Kidney (tissue), 14 donors: ENCODE results near the gene USP21. TPM values are rescaled to one million over a fixed set of nuclear protein-coding genes. Genes with fewer than 3 reads are reported as not detected.

Experiments used
- DNase-seq, 5 donors: peaks; one replicate each; pipeline ENCODE4 v3.0.0-alpha.2; 2013 to 2020
- FAIRE-seq: peaks from 2 replicates; lab custom pipeline; 2012; peaks lifted over from hg19 to GRCh38; lab: Jason Lieb, UNC
- H3K27ac ChIP-seq, 2 donors: one replicate each; pipeline ENCODE4 v1.7.0; 2013; ENCODE audit warnings: low read depth in 2 of 2, low read length in 2 of 2, inconsistent platforms in 1 of 2
- H3K27me3 ChIP-seq: one replicate; pipeline ENCODE4 v1.7.1; 2013; ENCODE audit warnings: low read length, inconsistent platforms; ENCODE audit not compliant: control insufficient read depth, insufficient read depth
- H3K36me3 ChIP-seq, 3 donors: one replicate each; pipeline versions ENCODE4 v1.7.0 to v1.7.1; 2013; ENCODE audit warnings: low read length in 3 of 3, control low read depth in 1 of 3, inconsistent platforms in 1 of 3; ENCODE audit not compliant: insufficient read depth in 3 of 3, control insufficient read depth in 2 of 3
- H3K4me1 ChIP-seq, 3 donors: one replicate each; pipeline versions ENCODE4 v1.7.0 to v1.7.1; 2013; ENCODE audit warnings: low read length in 3 of 3, inconsistent platforms in 1 of 3, low read depth in 1 of 3; ENCODE audit not compliant: control insufficient read depth in 2 of 3, insufficient read depth in 2 of 3
- H3K4me3 ChIP-seq, 3 donors: one replicate each; pipeline versions ENCODE4 v1.7.0 to v1.8.1; 2013; ENCODE audit warnings: low read length in 3 of 3, control low read depth in 1 of 3, inconsistent platforms in 1 of 3
- H3K9ac ChIP-seq, 3 donors: one replicate each; pipeline versions ENCODE4 v1.7.0 to v1.7.1; 2013; ENCODE audit warnings: low read length in 3 of 3, control low read depth in 1 of 3, inconsistent platforms in 1 of 3
- H3K9me3 ChIP-seq, 3 donors: one replicate each; pipeline versions ENCODE4 v1.7.0 to v1.7.1; 2013; ENCODE audit warnings: low read length in 3 of 3, control low read depth in 1 of 3, inconsistent platforms in 1 of 3; ENCODE audit not compliant: control insufficient read depth in 2 of 3, insufficient read depth in 1 of 3
- CTCF ChIP-seq: IDR thresholded peaks from 3 replicates; pipeline ENCODE4 v1.5.1; 2012; ENCODE audit warnings: mild to moderate bottlenecking, moderate library complexity, borderline replicate concordance; ENCODE audit not compliant: insufficient read depth; ENCODE audit errors: extremely low read depth
- intact Hi-C: fragments of 100-400 bp; cut with DNase I; formaldehyde crosslinking; loops from one replicate; pipeline ENCODE4 v1.11.1; 2022
- polyA plus RNA-seq: library from polyadenylated mRNA; stranded (reverse); fragments of 350-450 nt; fragmentation: Illumina TruSeq; extraction: RNeasy Lipid Tissue Mini Kit (QIAGEN cat#74804); gene quantifications from one replicate; pipeline ENCODE4 v1.2.3, GENCODE V29; 2014; ENCODE audit warnings: low read depth, low replicate concordance; ENCODE audit not compliant: insufficient read depth
- total RNA-seq: library from RNA; stranded (reverse); fragmentation: NEBNext Ultra II Directional; extraction: Animal tissue kit (Norgen Biotek cat#: 25700); gene quantifications from one replicate; pipeline ENCODE4 v1.2.1, GENCODE V29; 2021
- donor health status: control.
- donor health status: control.
- donor health status: control.
- donor health status: control.
- donor health status: control.
- donor health status: DM: yes; HTN: yes; CAD: no.
- donor health status: Normal renal cell carcinoma (clear cell type).

The USP21 gene
- total and polyA plus RNA-seq, 2 donors from 2014 or later = 26.3 to 27.7 TPM

GRCh38 chr1:161163793-161164192 lies 4.5 kb downstream of the USP21 start:
- FAIRE-seq = no peak

GRCh38 chr1:161164901-161165610 lies 5.8 kb downstream of the USP21 start:
- Histone ChIP-seq H3K4me3 (peak overlapping the region in 2 of 3 donors; percentile 91 to 94), H3K4me1 (peaks cover 0 to 18% (median 5%) of the 10 kb centered on the region in 3 donors), H3K9ac (peak overlapping the region; percentile 77 to 86 (median 85)), H3K27ac (peak overlapping the region in 1 of 2 donors; percentile 92), H3K27me3 (no peaks in the 10 kb centered on the region), H3K9me3 (no peaks in the 10 kb centered on the region), H3K36me3 (peaks cover 4 to 23% (median 4%) of the 10 kb centered on the region in 3 donors)
- intact Hi-C loops = no loop called here
- DNase-seq = peak in 2 of 5 donors; percentile 45 to 47
- FAIRE-seq = no peak
- TF ChIP-seq CTCF = no peak

More at GRCh38 chr1:161163793-161164192, 4.5 kb downstream of the USP21 start:
- H3K27ac ChIP-seq = no peak overlapping the region
- no peak for DNase-seq
- peaks cover 0 to 23% (median 9%) of the 10 kb centered on the region in 3 donors for H3K4me1 ChIP-seq
- intact Hi-C loops = no loop called here
- H3K4me3 ChIP-seq = no peak overlapping the region
- no peaks in the 10 kb centered on the region for H3K9me3 ChIP-seq
- no peak for TF ChIP-seq CTCF
- H3K27me3 ChIP-seq = no peaks in the 10 kb centered on the region
- peaks cover 4 to 14% (median 4%) of the 10 kb centered on the region in 3 donors for H3K36me3 ChIP-seq
- H3K9ac ChIP-seq = no peak overlapping the region

- H3K27me3 ChIP-seq = no peaks in the 10 kb centered on the region
- peaks cover 6 to 30% (median 9%) of the 10 kb centered on the region in 3 donors for H3K36me3 ChIP-seq
- peak within 1 kb of the TSS; percentile 69 to 92 for H3K27ac ChIP-seq
- peak; percentile 14 for TF ChIP-seq CTCF
- no peaks in the 10 kb centered on the region for H3K9me3 ChIP-seq
- FAIRE-seq (peak; percentile 92), DNase-seq (peak; percentile 97 to 99 (median 98))
- peak within 1 kb of the TSS; percentile 88 to 94 (median 91) for H3K4me3 ChIP-seq
- intact Hi-C loops = no loop called here
- peak within 1 kb of the TSS; percentile 77 to 91 (median 90) for H3K9ac ChIP-seq
- H3K4me1 ChIP-seq = peaks cover 0 to 11% (median 0%) of the 10 kb centered on the region in 3 donors
Observed at GRCh38 chr1:161165742-161166668, 6.7 kb downstream of the USP21 start, which contains the start of gene PPOX. Gene PPOX (plus strand): TSS chr1:161166426. CDS start chr1:161166848, 422 bp downstream.
